Stimulated activated CD8-positive, alpha-beta memory T cell treated with anti-CD3 and anti-CD28 coated beads, Interleukin-7, amount 100 ng/mL, for 1 hour (primary cell): ENCODE measurements around the gene TRPV6.

Experiments used
- DNase-seq, 2 donors: peaks; one replicate each; pipeline ENCODE4 v3.0.0-alpha.2; 2020; ENCODE audit warnings: low read depth in 2 of 2

Gene TRPV6

GRCh38 chr7:142883571-142884285 is 1.8 kb downstream of the TRPV6 start:
- no peak for DNase-seq

- DNase-seq, result no peak
Measured at GRCh38 chr7:142883145-142883544, 2.4 kb downstream of the TRPV6 start.

GRCh38 chr7:142882338-142882678 is 3.2 kb downstream of the TRPV6 start:
- no peak for DNase-seq

GRCh38 chr7:142881586-142882337 is 3.8 kb downstream of the TRPV6 start:
- DNase-seq, result no peak

- DNase-seq, result peak in 1 of 2 donors; percentile 10
Measured at GRCh38 chr7:142880876-142881505, 4.6 kb downstream of the TRPV6 start.

- DNase-seq, result no peak
Measured at GRCh38 chr7:142879060-142879459, 6.5 kb downstream of the TRPV6 start.

- no peak for DNase-seq
Measured at GRCh38 chr7:142878315-142878714, 7.2 kb downstream of the TRPV6 start.

- no peak for DNase-seq
Measured at GRCh38 chr7:142876991-142877910, 8.3 kb downstream of the TRPV6 start.

GRCh38 chr7:142876236-142876960 is 9.1 kb downstream of the TRPV6 start:
- DNase-seq, result no peak

GRCh38 chr7:142875456-142875855 is 10.1 kb downstream of the TRPV6 start:
- DNase-seq, result no peak

- no peak for DNase-seq
Measured at GRCh38 chr7:142874837-142875236, 10.7 kb downstream of the TRPV6 start.

GRCh38 chr7:142874409-142874808 is 11.1 kb downstream of the TRPV6 start:
- no peak for DNase-seq

- DNase-seq, result no peak
Measured at GRCh38 chr7:142873871-142874270, 11.7 kb downstream of the TRPV6 start.

- DNase-seq, result no peak
Measured at GRCh38 chr7:142873281-142873784, 12.2 kb downstream of the TRPV6 start.

GRCh38 chr7:142872106-142872675 is 13.4 kb downstream of the TRPV6 start:
- no peak for DNase-seq

- DNase-seq, result no peak
Measured at GRCh38 chr7:142871260-142872105, 14.1 kb downstream of the TRPV6 start.

GRCh38 chr7:142870566-142871259 is 14.8 kb downstream of the TRPV6 start:
- no peak for DNase-seq

GRCh38 chr7:142870147-142870559 is 15.4 kb downstream of the TRPV6 start:
- no peak for DNase-seq

GRCh38 chr7:142869434-142869833 is 16.1 kb downstream of the TRPV6 start:
- DNase-seq, result no peak
